RWPE2 (cell line): ENCODE results near the gene CRTAC1.

Experiments used
- ATAC-seq: fragments of 200-7000 bp; cut with Tn5 transposase; 3 replicates; pipeline ENCODE4 v1.9.1; 2021; ENCODE audit warnings: low read depth
- DNase-seq: peaks from one replicate; pipeline ENCODE4 v3.0.0-alpha.2; 2020; ENCODE audit warnings: low spot score
- H3K27ac ChIP-seq: fragments of 450-650 bp; 2 replicates; pipeline ENCODE4 v1.5.1; 2017; ENCODE audit warnings: mild to moderate bottlenecking; ENCODE audit not compliant: poor library complexity, severe bottlenecking
- H3K27me3 ChIP-seq: fragments of 250-450 bp; sonication (Bioruptor Pico); 2 replicates; pipeline ENCODE4 v1.5.1; 2021; ENCODE audit warnings: mild to moderate bottlenecking, moderate library complexity; ENCODE audit not compliant: insufficient read depth, poor library complexity, severe bottlenecking
- H3K36me3 ChIP-seq: fragments of 250-450 bp; sonication (Bioruptor Pico); 2 replicates; pipeline ENCODE4 v1.5.1; 2020; ENCODE audit warnings: low read depth, mild to moderate bottlenecking, moderate library complexity
- H3K4me1 ChIP-seq: fragments of 250-450 bp; sonication (Bioruptor Pico); 2 replicates; pipeline ENCODE4 v1.5.1; 2021; ENCODE audit warnings: mild to moderate bottlenecking, moderate library complexity; ENCODE audit not compliant: insufficient read depth, poor library complexity, severe bottlenecking
- H3K4me3 ChIP-seq: fragments of 250-450 bp; sonication (Bioruptor Pico); 2 replicates; pipeline ENCODE4 v1.5.1; 2021; ENCODE audit warnings: mild to moderate bottlenecking, moderate library complexity; ENCODE audit not compliant: severe bottlenecking
- H3K9me3 ChIP-seq: fragments of 250-450 bp; sonication (Bioruptor Pico); 2 replicates; pipeline ENCODE4 v1.5.1; 2021; ENCODE audit warnings: mild to moderate bottlenecking, moderate library complexity; ENCODE audit not compliant: severe bottlenecking
- CTCF ChIP-seq: fragments of 450-650 bp; IDR thresholded peaks from one replicate; pipeline ENCODE4 v1.5.1; 2017; ENCODE audit warnings: mild to moderate bottlenecking, moderate library complexity; ENCODE audit not compliant: poor library complexity, severe bottlenecking

CRTAC1 gene

GRCh38 chr10:97861097-97861750, 169.2 kb downstream of the CRTAC1 start:
- ATAC-seq (peak; percentile 98), DNase-seq (no peak)
- H3K9me3 ChIP-seq: no peaks in the 10 kb centered on the region
- no peaks in the 10 kb centered on the region for H3K36me3 ChIP-seq
- no peak overlapping the region for H3K4me3 ChIP-seq
- H3K27ac ChIP-seq: no peak overlapping the region
- no peaks in the 10 kb centered on the region for H3K27me3 ChIP-seq
- H3K4me1 ChIP-seq: no peaks in the 10 kb centered on the region
- no peak for TF ChIP-seq CTCF

DNA sequence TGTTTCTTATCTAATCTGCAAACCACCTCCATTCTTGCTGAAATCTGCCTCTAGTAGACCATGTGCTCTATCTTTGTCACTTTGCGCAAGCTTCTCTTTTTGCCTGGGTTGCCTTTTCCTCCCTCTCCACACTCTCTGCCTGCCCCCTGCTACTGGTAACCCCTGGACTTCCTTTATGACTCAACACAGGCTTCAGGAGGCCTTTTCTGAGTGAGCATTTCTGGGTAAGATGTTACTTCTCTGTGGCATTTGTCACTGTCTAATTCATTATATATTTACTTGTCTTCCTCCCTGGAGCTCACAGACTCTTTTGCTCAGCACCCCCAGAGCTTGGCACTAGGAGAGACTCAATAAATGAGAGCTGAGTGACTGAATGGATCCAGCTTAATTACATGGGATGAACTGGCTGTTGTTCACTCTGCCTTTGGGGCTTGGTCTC, 172.4 kb downstream of the CRTAC1 start:
- H3K4me3 ChIP-seq: no peak overlapping the region
- no peak for TF ChIP-seq CTCF
- H3K27ac ChIP-seq: no peak overlapping the region
- no peaks in the 10 kb centered on the region for H3K36me3 ChIP-seq
- no peaks in the 10 kb centered on the region for H3K9me3 ChIP-seq
- no peaks in the 10 kb centered on the region for H3K4me1 ChIP-seq
- ATAC-seq (no peak), DNase-seq (no peak)
- no peaks in the 10 kb centered on the region for H3K27me3 ChIP-seq

DNA sequence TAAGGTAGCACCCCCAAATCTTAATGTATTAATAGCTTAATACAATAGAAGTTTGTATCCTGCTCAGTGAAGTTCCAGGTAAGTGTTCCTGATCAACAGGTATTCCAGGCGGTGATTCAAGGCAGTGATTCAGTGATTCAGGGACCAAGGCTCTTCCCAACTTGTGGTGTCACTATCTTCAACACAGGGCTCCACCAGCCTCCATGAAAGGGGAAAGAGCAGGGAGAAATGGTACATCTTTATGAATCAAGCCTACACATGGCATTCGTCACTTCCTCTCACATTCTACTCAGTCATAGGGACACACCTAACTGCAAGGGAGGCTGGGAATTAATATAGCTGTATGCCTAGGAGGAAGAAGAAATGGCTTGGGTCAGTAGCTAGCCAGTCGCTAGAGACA, 175.7 kb downstream of the CRTAC1 start:
- Histone ChIP-seq H3K36me3 (no peaks in the 10 kb centered on the region), H3K27ac (no peak overlapping the region), H3K9me3 (no peaks in the 10 kb centered on the region), H3K4me3 (no peak overlapping the region), H3K4me1 (no peaks in the 10 kb centered on the region), H3K27me3 (no peaks in the 10 kb centered on the region)
- DNase-seq (no peak), ATAC-seq (no peak)
- TF ChIP-seq CTCF: no peak

DNA sequence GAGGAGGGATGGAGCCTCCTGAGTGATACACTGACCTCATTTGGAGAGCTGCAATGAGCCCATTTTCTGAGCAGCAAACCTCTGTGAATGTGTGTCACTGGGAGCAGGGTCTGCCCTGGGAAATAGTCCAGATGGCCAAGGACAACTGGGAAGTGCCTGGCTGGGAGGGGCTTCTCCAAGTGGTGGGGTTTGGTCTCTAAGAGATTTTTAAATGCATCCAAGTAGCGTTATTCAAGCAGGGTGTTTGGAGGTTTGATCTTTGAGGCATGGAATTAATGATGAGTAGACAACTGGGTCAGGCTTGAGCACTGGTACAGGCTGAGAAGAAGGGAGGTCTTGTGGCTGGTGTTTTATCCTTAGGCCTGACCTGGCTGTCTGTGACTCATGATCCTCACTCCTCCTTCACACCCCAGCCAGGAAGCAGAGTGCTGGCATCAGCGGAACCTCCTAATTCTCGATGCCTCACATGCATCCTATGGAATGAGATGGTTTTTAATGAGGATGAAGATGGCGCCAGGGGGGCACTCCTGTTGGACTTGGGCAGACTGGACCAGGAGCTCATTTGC, 177.5 kb downstream of the CRTAC1 start:
- ATAC-seq: no peak
- TF ChIP-seq CTCF: no peak

GRCh38 chr10:97852277-97852676, 178.1 kb downstream of the CRTAC1 start:
- no peak overlapping the region for H3K4me3 ChIP-seq
- H3K4me1 ChIP-seq: no peaks in the 10 kb centered on the region
- no peaks in the 10 kb centered on the region for H3K9me3 ChIP-seq
- no peak for TF ChIP-seq CTCF
- H3K27ac ChIP-seq: no peak overlapping the region
- H3K36me3 ChIP-seq: no peaks in the 10 kb centered on the region
- no peaks in the 10 kb centered on the region for H3K27me3 ChIP-seq
- DNase-seq (no peak), ATAC-seq (no peak)

More for the DNA sequence above, 177.5 kb downstream of the CRTAC1 start:
- Histone ChIP-seq H3K9me3 (no peaks in the 10 kb centered on the region), H3K27ac (no peak overlapping the region), H3K36me3 (no peaks in the 10 kb centered on the region), H3K4me3 (no peak overlapping the region), H3K4me1 (no peaks in the 10 kb centered on the region), H3K27me3 (no peaks in the 10 kb centered on the region)
- DNase-seq: no peak
